Ovary (tissue), 3 donors: Measurements from ENCODE around the gene DZIP1.

ENCODE experiments used
- CTCF ChIP-seq, 3 donors: fragments of 450-650 bp in 2 of 3; fragments of 200-600 bp in 1 of 3; IDR thresholded peaks; one replicate each; pipeline versions ENCODE4 v1.5.1 to v1.8.0; 2016 to 2022; ENCODE audit warnings: antibody characterized with exemption in 3 of 3, mild to moderate bottlenecking in 1 of 3
- POLR2A ChIP-seq: fragments of 450-650 bp; IDR thresholded peaks from one replicate; pipeline ENCODE4 v1.6.1; 2017; ENCODE audit warnings: antibody characterized with exemption, mild to moderate bottlenecking, moderate library complexity
- donor health status: DM: no; HTN: no; CAD: no.

GRCh38 chr13:95601906-95602305 lies 42.6 kb downstream of the DZIP1 start:
- TF ChIP-seq CTCF (IDR thresholded peaks at IDR 0.05) (no peak), POLR2A (no peak)
